ENCODE data around the gene PDE3B.

- TF ChIP-seq CTCF (IDR thresholded peaks at IDR 0.05) (no peak), POLR2A (IDR thresholded peaks at IDR 0.05) (no peak)
These were observed 5.0 kb upstream of the PDE3B start for GRCh38 chr11:14638561-14638960.

Measured in heart left ventricle (tissue), 13 donors.